GM21360 (cell line): ENCODE data around the gene ARID3A.

Source experiments
- ATAC-seq: cut with Tn5 transposase; IDR thresholded peaks from one replicate; pipeline ENCODE4 v1.9.1; 2021; ENCODE audit warnings: mild to moderate bottlenecking, moderate library complexity; ENCODE audit not compliant: unreplicated experiment

Gene ARID3A

GRCh38 chr19:960601-960938 lies 34.7 kb downstream of the ARID3A start:
- no peak for ATAC-seq

- ATAC-seq, result no peak
Observed at GRCh38 chr19:961866-962620, 36.2 kb downstream of the ARID3A start.

- no peak for ATAC-seq
Observed at GRCh38 chr19:962683-963400, 37.0 kb downstream of the ARID3A start.

GRCh38 chr19:963486-963951 lies 37.7 kb downstream of the ARID3A start:
- no peak for ATAC-seq

- ATAC-seq, result no peak
Observed at GRCh38 chr19:964116-964520, 38.3 kb downstream of the ARID3A start.

GRCh38 chr19:964761-965694 lies 39.2 kb downstream of the ARID3A start:
- ATAC-seq, result no peak

GRCh38 chr19:966485-967088 lies 40.8 kb downstream of the ARID3A start:
- ATAC-seq, result no peak

GRCh38 chr19:970695-971094 lies 44.9 kb downstream of the ARID3A start:
- ATAC-seq, result no peak

GRCh38 chr19:971795-972194 lies 46.0 kb downstream of the ARID3A start:
- no peak for ATAC-seq

- no peak for ATAC-seq
Observed at GRCh38 chr19:972281-972680, 46.4 kb downstream of the ARID3A start.

- ATAC-seq, result no peak
Observed at GRCh38 chr19:973726-974563, 48.1 kb downstream of the ARID3A start.

GRCh38 chr19:974564-975257 lies 48.9 kb downstream of the ARID3A start:
- ATAC-seq, result no peak

GRCh38 chr19:976476-976875 lies 50.6 kb downstream of the ARID3A start:
- ATAC-seq, result no peak

GRCh38 chr19:977058-977464 lies 51.2 kb downstream of the ARID3A start:
- no peak for ATAC-seq

GRCh38 chr19:979318-979741 lies 53.5 kb downstream of the ARID3A start:
- ATAC-seq, result no peak

GRCh38 chr19:980133-980998 lies 54.5 kb downstream of the ARID3A start:
- no peak for ATAC-seq

GRCh38 chr19:982567-983170 lies 56.8 kb downstream of the ARID3A start:
- ATAC-seq, result peak; percentile 57
